ENCODE data around the gene DARS2.
A peak's percentile ranks its signal among the peaks of the same experiment; 100 is the strongest.
"Not testable (repeated sequence)": the region's sequence is repeated elsewhere in the genome, so short reads cannot be mapped to it uniquely, and the experiment has no call there.

DARS2 gene, protein sequence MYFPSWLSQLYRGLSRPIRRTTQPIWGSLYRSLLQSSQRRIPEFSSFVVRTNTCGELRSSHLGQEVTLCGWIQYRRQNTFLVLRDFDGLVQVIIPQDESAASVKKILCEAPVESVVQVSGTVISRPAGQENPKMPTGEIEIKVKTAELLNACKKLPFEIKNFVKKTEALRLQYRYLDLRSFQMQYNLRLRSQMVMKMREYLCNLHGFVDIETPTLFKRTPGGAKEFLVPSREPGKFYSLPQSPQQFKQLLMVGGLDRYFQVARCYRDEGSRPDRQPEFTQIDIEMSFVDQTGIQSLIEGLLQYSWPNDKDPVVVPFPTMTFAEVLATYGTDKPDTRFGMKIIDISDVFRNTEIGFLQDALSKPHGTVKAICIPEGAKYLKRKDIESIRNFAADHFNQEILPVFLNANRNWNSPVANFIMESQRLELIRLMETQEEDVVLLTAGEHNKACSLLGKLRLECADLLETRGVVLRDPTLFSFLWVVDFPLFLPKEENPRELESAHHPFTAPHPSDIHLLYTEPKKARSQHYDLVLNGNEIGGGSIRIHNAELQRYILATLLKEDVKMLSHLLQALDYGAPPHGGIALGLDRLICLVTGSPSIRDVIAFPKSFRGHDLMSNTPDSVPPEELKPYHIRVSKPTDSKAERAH

DNA sequence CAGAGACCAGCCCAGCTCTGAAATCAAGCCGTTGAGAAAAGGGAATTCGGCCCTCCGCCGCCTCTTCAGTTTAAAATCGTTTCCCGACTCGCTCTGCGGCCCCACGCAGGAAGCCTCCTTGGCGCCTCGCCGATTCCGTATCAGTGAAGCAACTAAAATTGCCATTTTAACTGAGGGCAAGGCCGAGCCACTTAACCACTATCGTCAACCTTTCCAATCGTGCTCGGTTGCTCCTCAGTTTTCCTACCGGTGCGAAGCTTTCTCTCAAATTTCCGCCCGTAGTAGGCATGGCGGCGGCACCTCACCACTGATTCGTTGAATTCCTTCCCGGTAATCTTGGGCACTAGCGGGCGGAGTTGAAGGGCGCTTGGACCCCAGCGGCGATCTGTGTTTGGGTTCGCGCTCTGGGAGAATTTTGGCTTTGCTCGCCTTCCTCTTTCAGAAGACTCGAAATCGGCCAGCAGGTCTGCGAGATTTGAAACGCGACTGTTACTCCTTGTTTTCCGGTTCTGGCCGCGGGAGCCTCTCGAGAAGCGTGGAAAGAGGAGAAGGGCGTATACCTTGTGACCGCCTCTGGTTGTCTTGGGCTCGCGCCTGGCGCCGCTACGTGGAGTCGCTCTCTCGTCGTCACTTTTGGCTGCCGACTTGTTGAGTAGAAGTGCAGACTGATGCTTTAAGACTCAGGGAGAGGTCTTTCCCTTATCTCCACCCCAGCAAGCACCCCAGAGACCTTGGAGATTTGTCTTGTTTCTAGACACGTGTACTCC lies at the start of gene DARS2, which contains the start of gene CENPL:
Gene DARS2 (plus strand): TSS at position 359 of the 767 bp plus-strand sequence. CDS start 557 bp downstream, outside the sequence.
Gene CENPL (minus strand): TSS at position 569 of the 767 bp plus-strand sequence. CDS start 13,584 bp downstream, outside the sequence.
- peak; percentile 95 for DNase-seq

DNA sequence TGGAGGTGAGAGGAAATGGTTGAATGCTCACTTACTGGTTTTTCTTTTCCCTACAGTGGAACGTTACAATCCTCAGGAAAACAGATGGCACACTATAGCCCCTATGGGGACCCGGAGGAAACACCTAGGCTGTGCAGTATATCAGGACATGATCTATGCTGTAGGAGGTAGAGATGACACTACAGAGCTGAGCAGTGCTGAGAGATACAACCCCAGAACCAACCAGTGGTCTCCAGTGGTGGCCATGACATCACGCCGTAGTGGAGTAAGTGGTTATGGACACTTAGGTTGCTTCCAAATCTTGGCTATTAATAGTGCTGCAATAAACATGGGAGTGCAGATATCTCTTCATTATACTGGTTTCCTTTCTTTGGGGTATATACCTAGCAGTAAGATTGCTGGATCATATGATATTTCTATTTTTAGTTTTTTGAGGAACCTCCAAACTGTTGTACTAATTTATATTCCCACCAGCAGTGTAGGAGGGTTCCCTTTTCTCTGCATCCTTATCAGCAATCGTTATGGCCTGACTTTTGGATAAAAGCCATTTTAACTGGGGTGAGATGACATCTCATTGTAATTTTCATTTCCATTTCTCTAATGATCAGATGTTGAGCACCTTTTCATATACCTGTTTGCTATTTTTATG lies 48.8 kb upstream of the DARS2 start:
- DNase-seq: no peak

DNA sequence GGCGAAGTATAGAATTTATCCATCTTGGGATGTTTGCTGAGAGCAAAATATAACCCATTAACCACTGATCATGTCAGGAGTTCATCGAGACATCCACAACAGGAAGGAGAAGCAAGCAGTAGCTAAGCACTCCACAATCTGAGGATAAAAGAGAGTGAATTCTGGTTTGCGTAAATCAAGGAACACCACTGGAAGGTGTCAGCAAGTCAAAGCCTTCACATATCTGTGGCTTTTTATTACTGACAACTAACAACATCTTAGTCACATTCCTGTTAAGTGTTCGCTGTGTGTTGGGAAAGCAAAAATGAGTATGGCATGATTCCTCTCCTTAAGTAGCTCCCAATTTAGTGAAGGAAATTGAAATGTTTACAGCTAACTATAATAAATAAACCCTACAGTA lies 44.5 kb upstream of the DARS2 start:
- DNase-seq: no peak

DNA sequence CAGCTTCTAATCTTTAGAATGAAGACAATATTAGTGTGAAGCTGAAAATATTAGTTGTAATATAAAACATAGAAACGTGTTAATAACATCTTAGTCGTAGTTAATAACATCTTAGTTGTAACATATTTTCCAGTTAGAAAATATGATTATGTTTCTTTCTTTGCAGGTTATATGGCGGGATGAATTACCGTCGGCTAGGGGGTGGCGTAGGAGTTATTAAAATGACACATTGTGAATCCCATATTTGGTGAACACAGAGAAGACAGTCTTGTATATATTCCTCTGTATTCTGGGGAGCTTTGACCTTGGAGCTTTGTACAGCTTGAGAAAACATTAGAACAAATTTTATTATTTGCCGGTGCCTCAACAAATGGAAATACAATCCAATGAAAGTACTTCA lies 39.5 kb upstream of the DARS2 start:
- DNase-seq: no peak

DNA sequence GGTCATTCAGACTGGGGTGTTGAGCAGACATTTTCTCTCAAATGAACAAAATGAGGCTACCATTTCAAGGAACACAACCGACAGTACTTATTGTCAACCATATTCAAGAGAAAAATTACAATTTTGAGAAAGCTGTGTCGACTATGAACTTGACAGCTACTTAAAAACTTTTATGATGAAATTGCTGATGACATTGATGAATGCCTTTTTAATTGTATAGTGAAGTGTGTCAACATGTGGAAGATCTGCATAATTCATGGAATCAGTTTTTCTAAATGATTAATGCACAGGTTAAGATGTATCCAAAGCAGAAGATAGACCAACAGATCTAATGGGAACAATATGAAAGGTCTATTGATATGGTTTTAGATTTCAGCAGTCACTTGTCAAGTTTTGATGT lies 34.6 kb upstream of the DARS2 start:
- DNase-seq: no peak

DNA sequence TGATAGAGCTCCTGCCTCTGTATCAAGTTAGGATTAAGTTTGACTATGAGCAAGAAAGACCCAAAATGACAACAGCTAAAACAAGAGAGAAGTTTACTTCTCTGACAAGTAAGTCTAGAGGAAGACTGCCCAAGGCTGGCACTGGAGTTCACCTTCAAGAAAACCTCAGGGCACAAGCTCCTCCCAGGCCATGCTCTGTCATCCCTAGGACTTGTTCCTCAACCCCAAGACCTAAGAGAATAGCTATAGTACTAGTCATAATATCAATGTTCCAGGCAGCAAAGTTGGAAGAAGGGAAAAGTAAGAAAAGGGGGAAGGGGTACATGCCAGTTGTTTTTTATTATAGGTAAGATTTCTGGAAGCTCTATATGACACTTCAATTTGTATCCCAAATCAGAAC lies 26.4 kb upstream of the DARS2 start:
- DNase-seq: no peak

DNA sequence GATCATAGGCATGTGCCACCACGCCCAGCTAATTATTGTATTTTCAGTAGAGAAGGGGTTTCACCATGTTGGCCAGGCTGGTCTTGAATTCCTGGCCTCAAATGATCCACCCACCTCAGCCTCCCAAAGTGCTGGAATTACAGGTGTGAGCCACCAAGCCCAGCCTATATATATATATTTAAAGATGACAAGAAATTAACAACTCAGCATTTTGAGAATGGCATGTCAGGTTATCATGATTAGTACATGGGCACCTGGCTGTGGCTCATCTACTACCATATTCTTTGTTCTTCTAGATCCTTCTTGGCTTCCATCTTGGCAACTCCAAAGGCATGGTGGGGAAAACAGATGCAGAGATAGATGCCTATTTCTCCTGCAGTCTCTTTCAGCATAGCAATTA lies 24.5 kb upstream of the DARS2 start:
- DNase-seq: not testable (repeated sequence)

DNA sequence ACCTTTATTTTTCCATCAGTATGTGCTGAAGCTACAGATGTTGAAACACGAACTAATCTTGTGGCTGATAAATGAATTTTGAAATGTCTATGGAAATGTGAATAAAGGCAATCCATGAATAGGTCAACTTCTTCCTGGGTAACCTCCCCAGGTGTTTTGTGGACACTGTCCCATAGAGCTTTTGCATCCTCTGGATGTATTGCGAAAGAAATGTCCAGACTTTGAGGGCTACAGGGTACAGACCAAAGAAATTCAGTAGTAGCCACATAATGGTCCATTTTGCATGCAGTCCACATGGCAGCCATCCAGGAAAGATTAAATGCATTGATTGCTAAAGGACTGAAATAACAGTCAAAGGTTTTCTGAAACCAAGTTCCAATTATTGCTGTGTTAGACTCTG lies 21.5 kb upstream of the DARS2 start:
- no peak for DNase-seq

DNA sequence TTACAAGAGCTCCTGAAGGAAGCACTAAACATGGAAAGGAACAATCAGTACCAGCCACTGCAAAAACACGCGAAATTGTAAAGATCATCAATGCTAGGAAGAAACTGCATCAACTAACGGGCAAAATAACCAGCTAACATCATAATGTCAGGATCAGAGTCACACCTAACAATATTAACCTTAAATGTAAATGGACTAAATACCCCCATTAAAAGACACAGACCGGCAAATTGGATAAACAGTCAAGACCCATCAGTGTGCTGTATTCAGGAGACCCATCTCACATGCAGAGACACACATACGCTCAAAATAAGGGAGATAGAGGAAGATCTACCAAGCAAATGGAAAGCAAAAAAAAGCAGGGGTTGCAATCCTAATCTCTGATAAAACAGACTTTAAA lies 10.8 kb upstream of the DARS2 start:
- not testable (repeated sequence) for DNase-seq

DNA sequence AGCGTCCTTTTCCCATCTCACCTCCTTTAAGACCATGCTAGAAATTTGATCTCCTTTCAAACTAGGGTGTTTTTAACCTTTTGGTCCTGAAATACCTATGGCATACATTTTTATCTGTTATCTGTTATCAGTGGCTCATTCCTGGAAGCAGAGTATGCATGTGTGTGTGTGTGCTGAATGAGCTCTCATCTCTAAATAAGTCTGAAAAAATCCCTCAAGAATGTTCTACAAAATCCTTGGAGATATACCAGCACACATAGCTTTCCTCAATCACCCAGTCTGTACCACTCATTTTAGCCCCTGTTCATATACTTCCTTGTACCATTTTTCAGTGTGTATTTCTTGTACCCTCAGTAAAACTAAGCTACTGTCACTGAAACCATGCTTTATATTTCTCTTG lies 6.0 kb upstream of the DARS2 start:
- DNase-seq: no peak

DNA sequence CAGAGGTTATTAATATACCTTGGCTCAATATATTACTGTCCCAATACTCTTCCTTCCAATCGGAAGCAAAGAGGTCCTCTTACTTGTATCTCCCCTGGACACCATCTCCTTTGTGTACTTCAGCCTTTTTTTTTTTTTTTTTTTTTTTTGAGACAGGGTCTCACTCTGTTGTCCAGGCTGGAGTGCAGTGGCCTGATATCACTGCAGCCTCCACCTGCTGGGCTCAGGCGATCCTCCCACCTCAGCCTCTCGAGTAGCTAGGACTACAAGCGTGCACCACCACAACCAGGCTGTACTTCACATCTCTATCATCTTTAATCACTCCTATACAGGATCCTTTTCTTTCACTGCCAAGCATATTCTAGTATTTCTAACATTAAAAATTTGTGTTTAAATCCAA lies 2.8 kb upstream of the DARS2 start:
- DNase-seq: no peak

DNA sequence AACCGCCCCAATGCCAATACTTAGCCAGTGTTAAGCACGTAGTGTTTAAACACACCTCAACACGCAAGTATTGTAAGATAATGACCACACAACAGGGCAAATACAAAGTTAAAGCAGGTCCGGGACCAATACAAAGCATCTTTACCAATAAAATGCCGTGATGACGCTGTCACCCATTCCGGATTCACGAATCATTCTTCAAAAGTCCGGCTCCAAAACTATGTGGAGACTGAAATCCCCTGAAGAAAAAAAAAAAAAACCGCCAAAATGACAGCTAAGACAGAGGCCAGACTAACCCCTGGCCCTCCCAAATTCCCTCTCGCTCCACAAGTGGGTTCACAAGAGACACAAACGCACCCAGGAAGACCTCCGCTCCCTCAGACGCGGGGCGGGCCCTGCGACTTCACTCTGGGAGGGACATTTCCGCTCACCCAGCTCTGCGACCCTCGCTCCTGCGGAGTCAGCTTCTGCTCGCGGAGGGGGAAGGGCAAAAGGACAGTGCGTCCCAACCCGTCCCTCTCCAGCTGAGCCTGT lies 625 bp upstream of the DARS2 start:
- no peak for DNase-seq

DNA sequence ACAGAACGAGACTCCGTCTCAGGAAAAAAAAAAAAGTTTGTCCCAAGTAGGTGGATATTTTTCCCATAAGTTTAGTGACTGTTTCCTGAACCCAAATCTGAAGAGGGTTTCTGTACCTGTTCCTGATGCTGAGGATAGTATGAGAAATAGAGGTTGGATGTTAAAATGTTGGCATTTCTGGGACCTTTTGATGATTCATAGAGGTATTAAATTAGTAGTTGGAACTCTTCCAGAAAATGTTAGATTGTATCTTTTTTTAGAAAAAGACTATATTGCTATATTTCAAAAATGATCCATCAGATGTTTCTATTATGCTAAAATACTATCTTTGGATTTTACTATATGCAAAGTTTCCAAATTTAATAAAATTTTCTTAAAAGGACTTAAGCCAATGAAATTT lies 3.1 kb downstream of the DARS2 start:
- no peak for DNase-seq

DNA sequence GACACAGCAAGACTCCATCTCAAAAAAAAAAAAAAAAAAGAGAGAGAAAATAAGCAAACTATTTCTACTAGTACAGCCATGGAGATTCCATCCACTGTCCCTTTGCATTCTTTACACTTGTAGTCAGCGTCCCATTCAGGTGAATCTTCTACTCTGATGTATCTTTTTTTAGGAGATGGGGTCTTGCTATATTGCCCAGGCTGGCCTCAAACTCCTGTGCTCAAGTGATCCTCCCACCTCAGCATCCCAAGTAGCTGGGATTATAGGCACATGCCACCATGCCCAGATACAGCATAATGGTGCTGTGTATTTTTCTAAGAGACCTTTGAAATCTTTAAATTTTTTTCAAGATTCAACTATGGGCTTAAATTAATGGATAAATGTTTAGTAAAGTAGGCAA lies 8.3 kb downstream of the DARS2 start:
- no peak for DNase-seq

DNA sequence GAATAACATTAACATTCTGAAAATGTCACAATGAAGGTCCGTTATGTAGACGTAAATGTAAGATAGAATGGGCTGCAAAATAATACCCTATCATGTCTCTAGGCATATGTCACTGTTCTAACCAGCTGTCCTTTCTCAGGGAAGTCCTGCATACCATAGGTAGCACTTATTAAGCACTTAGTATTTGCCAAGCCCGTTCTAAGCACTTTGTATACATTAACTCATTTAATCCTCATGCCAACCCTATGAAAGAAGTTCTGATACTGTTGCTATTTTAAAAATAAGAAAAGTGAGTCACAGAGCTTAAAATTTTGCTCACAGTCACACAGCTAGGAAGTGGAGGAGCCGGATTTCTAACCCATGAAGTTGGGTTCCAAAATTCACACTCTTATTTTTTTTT lies 27.6 kb downstream of the DARS2 start:
- DNase-seq: no peak

DNA sequence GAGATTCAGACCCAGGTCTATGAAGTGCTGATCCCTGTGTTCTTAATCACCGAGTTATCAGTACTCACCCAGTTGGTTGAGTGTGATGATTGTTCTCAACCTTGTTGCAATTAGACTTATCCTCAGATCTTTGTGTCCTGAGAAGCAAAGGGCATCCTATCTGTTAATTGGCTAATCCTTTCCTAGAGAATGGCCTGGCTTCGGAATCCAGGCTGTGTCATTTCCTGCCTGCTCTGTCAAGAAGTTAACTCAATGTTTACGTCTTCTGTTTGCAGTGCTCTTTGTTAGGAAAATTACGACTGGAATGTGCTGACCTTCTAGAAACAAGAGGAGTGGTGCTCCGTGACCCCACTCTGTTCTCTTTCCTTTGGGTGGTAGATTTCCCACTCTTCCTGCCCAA lies 28.6 kb downstream of the DARS2 start:
- no peak for DNase-seq

DNA sequence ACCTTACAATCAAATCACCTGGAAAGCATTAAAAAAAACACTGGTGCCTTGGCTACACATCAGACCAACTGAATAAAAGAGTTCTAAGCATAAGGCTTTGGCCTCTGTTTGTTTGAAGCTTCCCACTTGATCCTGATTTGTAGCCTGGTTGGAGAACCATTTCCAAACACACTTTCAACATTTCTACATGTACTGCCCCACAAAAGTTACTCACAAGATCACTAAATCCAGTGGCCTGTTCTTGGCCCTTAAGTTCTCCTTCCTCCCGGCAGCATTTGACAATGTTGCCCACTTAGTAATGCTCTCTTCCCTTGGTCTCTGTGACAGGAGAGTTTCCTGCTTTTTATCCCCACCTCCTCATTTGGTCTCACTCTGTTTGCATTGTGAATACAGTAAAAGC lies 31.5 kb downstream of the DARS2 start:
- no peak for DNase-seq

DNA sequence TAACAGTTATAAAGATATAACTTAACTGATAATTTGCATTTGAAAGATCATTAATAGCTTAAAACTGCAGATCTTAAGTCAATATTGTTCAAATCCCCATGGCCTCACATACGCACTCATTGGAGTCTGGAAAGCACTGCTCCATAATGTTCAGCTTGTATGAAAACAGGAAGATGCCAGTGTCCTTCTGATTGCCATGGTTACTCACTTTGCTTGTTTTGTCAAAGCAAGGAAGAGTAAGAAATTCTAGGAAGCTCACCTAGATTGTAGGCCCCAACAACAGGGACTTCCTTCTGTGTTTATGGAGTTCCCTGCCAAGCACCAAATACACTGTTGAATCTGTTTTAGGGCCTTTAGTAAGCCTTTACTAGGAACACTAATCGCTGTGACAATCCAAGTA lies 32.4 kb downstream of the DARS2 start:
- no peak for DNase-seq

DNA sequence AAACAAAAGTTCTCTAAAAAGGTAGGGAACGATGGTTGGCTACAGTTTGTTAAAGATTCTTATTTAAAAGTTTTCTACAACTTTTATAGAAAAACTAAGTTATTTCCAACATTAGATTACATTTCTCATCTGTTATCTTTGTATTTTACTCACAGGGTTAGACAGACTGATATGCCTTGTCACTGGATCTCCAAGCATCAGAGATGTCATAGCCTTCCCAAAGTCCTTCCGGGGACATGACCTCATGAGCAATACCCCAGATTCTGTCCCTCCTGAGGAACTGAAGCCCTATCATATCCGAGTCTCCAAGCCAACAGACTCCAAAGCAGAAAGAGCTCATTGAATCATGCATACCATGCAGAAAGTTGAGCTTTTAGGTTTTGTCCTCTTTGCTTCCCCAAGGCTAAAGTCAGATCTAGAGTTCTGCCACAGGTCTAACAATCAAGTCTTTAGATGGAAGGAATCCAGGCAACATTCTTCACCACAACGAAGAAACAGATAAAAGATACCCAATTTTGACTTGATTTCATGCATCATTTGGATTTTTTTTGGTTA lies 33.0 kb downstream of the DARS2 start:
- no peak for DNase-seq

DNA sequence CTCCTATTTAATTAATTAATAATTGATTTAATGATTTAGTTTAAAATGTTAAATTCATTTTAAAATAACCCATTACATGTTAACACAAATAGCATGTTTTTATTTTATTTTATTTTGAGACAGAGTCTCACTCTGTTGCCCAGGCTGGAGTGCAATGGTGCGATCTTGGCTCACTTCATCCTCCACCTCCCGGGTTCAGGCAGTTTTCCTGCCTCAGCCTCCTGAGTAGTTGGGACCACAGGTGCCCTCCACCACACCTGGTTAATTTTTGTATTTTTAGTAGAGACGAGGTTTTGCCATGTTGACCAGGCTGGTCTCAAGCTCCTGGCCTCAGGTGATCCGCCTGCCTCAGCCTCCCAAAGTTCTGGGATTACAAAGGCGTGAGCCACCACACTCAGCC lies 35.1 kb downstream of the DARS2 start:
- not testable (repeated sequence) for DNase-seq

DNA sequence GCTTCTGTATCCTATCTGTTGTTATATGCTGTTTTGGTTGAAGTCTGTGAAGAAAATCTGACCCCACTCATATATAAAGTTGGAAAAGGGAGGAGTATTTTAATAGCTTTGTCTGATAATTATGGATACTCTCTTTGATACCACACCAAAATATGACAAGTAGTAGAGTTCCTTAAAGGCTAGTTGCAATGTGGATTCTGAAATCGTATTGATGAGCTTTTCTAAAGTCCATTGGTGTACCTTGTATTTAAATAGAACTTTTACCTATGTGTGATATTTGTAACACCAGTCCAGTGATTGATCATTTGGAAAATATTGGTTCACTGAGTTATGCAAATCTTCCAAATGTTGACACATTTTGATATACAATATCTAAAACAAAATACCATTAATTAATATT lies 35.6 kb downstream of the DARS2 start:
- no peak for DNase-seq

DNA sequence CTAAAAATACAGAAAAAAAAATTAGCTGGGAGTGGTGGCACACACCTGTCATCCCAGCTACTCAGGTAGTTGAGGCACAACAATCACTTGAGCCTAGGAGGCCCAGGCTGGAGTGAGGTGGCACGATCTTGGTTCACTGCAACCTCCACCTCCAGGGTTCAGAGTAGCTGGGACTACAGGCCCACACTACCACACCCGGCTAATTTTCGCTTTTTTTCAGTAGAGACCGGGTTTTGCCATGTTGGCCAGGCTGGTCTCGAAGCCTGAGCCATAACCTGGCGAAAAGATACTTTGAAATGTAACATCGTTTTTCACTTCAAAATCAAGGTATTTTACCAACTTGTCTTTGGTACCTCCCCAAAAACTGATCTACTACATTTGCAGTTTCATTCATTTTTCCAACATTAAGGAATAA lies 37.3 kb downstream of the DARS2 start:
- no peak for DNase-seq
